Left lobe of liver (tissue), 2 donors: Measurements from ENCODE around the gene ZNFX1. TPM values are rescaled to one million over a fixed set of nuclear protein-coding genes. Genes with fewer than 3 reads are reported as not detected.
A peak's percentile ranks its signal among the peaks of the same experiment; 100 is the strongest.
"Not testable (repeated sequence)": the region's sequence is repeated elsewhere in the genome, so short reads cannot be mapped to it uniquely, and the experiment has no call there.

Experiments used
- ATAC-seq: fragments of 200-7000 bp; cut with Tn5 transposase; one replicate; pipeline ENCODE4 v1.9.1; 2020; ENCODE audit warnings: mild to moderate bottlenecking, moderate library complexity
- DNase-seq: peaks from one replicate; pipeline ENCODE4 v3.0.0-alpha.2; 2020; ENCODE audit warnings: low spot score
- total RNA-seq: library from RNA; stranded (reverse); gene quantifications from one replicate; pipeline ENCODE4 v1.2.1, GENCODE V29; 2021
- donor health status: DM: no; HTN: no; CAD: no; lungs with moderate emphysema.
- donor health status: DM: no; HTN: yes; CAD: no.

The ZNFX1 gene
- total RNA-seq, 1 donor from 2014 or later = 10.0 TPM

- ATAC-seq (peak; percentile 84), DNase-seq (peak; percentile 90)
Measured at GRCh38 chr20:49216991-49217578, 60.8 kb downstream of the ZNFX1 start.

- DNase-seq (no peak), ATAC-seq (no peak)
Measured at GRCh38 chr20:49215232-49215631, 62.6 kb downstream of the ZNFX1 start.

GRCh38 chr20:49214571-49214970 is 63.3 kb downstream of the ZNFX1 start:
- DNase-seq (no peak), ATAC-seq (no peak)

GRCh38 chr20:49210757-49211110 is 67.1 kb downstream of the ZNFX1 start:
- no peak for DNase-seq
- peak; percentile 41 for ATAC-seq

GRCh38 chr20:49210101-49210756 is 67.6 kb downstream of the ZNFX1 start:
- no peak for DNase-seq
- ATAC-seq = peak; percentile 75

- ATAC-seq (no peak), DNase-seq (no peak)
Measured at GRCh38 chr20:49207076-49207475, 70.8 kb downstream of the ZNFX1 start.

- DNase-seq = no peak
- no peak for ATAC-seq
Measured at GRCh38 chr20:49203746-49204145, 74.1 kb downstream of the ZNFX1 start.

GRCh38 chr20:49203011-49203410 is 74.8 kb downstream of the ZNFX1 start:
- DNase-seq = no peak
- ATAC-seq = no peak

- no peak for ATAC-seq
Measured at GRCh38 chr20:49199729-49200293, 78.0 kb downstream of the ZNFX1 start.

GRCh38 chr20:49192944-49193518 is 84.8 kb downstream of the ZNFX1 start:
- DNase-seq, ATAC-seq: not testable (repeated sequence)

More at GRCh38 chr20:49199729-49200293, 78.0 kb downstream of the ZNFX1 start:
- no peak for DNase-seq

Other genes with a start within 250 kb of the ZNFX1 start
- 19.6 TPM for gene CSE1L, start 231.7 kb downstream of the ZNFX1 start, total RNA-seq
- gene STAU1, start 89.7 kb downstream of the ZNFX1 start, total RNA-seq = 57.5 TPM
- gene DDX27, start 58.6 kb downstream of the ZNFX1 start, total RNA-seq = 8.4 TPM
- gene KCNB1, start 204.6 kb upstream of the ZNFX1 start, total RNA-seq = 6.5 TPM